Caco-2 (cell line): ENCODE measurements around the gene ARHGEF33. TPM values are rescaled to one million over a fixed set of nuclear protein-coding genes. Genes with fewer than 3 reads are reported as not detected.

Source experiments
- BruUV-seq: library from RNA; stranded (reverse); fragments of 400-500 nt; replicated peaks from 2 replicates; lab custom pipeline; 2021; lab: Mats Ljungman, UMichigan
- CTCF ChIA-PET: fragments of 300-600 bp; sonication (Branson Sonifier 250); formaldehyde crosslinking; loops from one replicate; lab custom pipeline; 2022; ENCODE audit warnings: antibody characterized with exemption; lab: Charles Lee
- POLR2A ChIA-PET: fragments of 300-600 bp; sonication (Branson Sonifier 250); formaldehyde crosslinking; loops from one replicate; lab custom pipeline; 2022; ENCODE audit warnings: antibody characterized with exemption; lab: Charles Lee
- DNase-seq, 2 experiments: peaks; one replicate each; pipeline versions ENCODE4 v3.0.0 to v3.0.0-alpha.2; 2020 to 2022
- H3K27me3 ChIP-seq: replicated peaks from 2 replicates; pipeline ENCODE4 v1.6.0; 2011; ENCODE audit warnings: low read length; ENCODE audit not compliant: control insufficient read depth, insufficient read depth
- H3K36me3 ChIP-seq: 2 replicates; pipeline ENCODE4 v1.5.1; 2011; ENCODE audit warnings: low read length; ENCODE audit not compliant: control insufficient read depth, insufficient read depth
- H3K4me1 ChIP-seq: fragments of 250-450 bp; sonication (Bioruptor Pico); 2 replicates; pipeline ENCODE4 v1.5.1; 2020; ENCODE audit warnings: mild to moderate bottlenecking
- H3K4me3 ChIP-seq: 2 replicates; pipeline ENCODE4 v1.5.1; 2011; ENCODE audit warnings: low read depth, mild to moderate bottlenecking, control low read depth, low read length
- H3K9me3 ChIP-seq: fragments of 250-450 bp; sonication (Bioruptor Pico); 2 replicates; pipeline ENCODE4 v1.5.1; 2020; ENCODE audit warnings: mild to moderate bottlenecking, moderate library complexity
- H3K27ac Mint-ChIP-seq: one replicate; pipeline ENCODE4 v1.8.0; 2022; ENCODE audit warnings: mixed read lengths; ENCODE audit not compliant: unreplicated experiment
- H3K27me3 Mint-ChIP-seq: one replicate; pipeline ENCODE4 v1.8.0; 2022; ENCODE audit warnings: mixed read lengths; ENCODE audit not compliant: insufficient read depth, unreplicated experiment
- H3K36me3 Mint-ChIP-seq: one replicate; pipeline ENCODE4 v1.8.0; 2022; ENCODE audit warnings: mild to moderate bottlenecking, mixed read lengths; ENCODE audit not compliant: insufficient read depth, unreplicated experiment
- H3K4me1 Mint-ChIP-seq: one replicate; pipeline ENCODE4 v1.8.0; 2022; ENCODE audit warnings: low read depth, mixed read lengths; ENCODE audit not compliant: unreplicated experiment
- H3K4me3 Mint-ChIP-seq: one replicate; pipeline ENCODE4 v1.8.0; 2022; ENCODE audit warnings: mild to moderate bottlenecking, moderate library complexity, mixed read lengths; ENCODE audit not compliant: unreplicated experiment
- H3K9me3 Mint-ChIP-seq: one replicate; pipeline ENCODE4 v1.8.0; 2022; ENCODE audit warnings: mixed read lengths; ENCODE audit not compliant: unreplicated experiment
- intact Hi-C: fragments of 100-400 bp; cut with micrococcal nuclease; formaldehyde crosslinking; loops from one replicate; pipeline ENCODE4 v1.10.0; 2022; ENCODE audit not compliant: unreplicated experiment
- total RNA-seq: library from RNA; stranded (reverse); gene quantifications from 2 replicates; pipeline ENCODE4 v1.2.3, GENCODE V29; 2022
- TF ChIP-seq, protein P1 (sequence below), 2 experiments: fragments of 200-600 bp in 1 of 2; IDR thresholded peaks; 1 replicate in 1 of 2; 2 replicates in 1 of 2; pipeline versions ENCODE4 v1.5.1 to v1.8.0; 2011 to 2022; ENCODE audit warnings: antibody characterized with exemption in 1 of 2, control low read depth in 1 of 2, inconsistent platforms in 1 of 2, low read depth in 1 of 2, low read length in 1 of 2, mild to moderate bottlenecking in 1 of 2, moderate library complexity in 1 of 2; ENCODE audit not compliant: insufficient read depth in 1 of 2, severe bottlenecking in 1 of 2, unreplicated experiment in 1 of 2

Gene ARHGEF33
- total RNA-seq, 1 experiment from 2014 or later, result not detected

- no peaks in the 10 kb centered on the region for H3K9me3 Mint-ChIP-seq
- no peak overlapping the region for H3K27ac Mint-ChIP-seq
- Histone ChIP-seq H3K27me3 (no peaks in the 10 kb centered on the region), H3K4me3 (no peak overlapping the region), H3K4me1 (no peaks in the 10 kb centered on the region), H3K9me3 (no peaks in the 10 kb centered on the region), H3K36me3 (no peaks in the 10 kb centered on the region)
- intact Hi-C loops, result no loop called here
- no peak overlapping the region for H3K4me3 Mint-ChIP-seq
- no peaks in the 10 kb centered on the region for H3K4me1 Mint-ChIP-seq
- no TSS peak for BruUV-seq
- no peak for DNase-seq
- CTCF ChIA-PET, result interaction anchor here (0.7 to 1.1 kb wide), 2 partner anchors 55 to 62 kb away, joined by 3 read pairs; no protein-coding TSS in a partner anchor
- no peaks in the 10 kb centered on the region for H3K36me3 Mint-ChIP-seq
- H3K27me3 Mint-ChIP-seq, result peaks cover 11% of the 10 kb centered on the region
- TF ChIP-seq, protein P1, sequence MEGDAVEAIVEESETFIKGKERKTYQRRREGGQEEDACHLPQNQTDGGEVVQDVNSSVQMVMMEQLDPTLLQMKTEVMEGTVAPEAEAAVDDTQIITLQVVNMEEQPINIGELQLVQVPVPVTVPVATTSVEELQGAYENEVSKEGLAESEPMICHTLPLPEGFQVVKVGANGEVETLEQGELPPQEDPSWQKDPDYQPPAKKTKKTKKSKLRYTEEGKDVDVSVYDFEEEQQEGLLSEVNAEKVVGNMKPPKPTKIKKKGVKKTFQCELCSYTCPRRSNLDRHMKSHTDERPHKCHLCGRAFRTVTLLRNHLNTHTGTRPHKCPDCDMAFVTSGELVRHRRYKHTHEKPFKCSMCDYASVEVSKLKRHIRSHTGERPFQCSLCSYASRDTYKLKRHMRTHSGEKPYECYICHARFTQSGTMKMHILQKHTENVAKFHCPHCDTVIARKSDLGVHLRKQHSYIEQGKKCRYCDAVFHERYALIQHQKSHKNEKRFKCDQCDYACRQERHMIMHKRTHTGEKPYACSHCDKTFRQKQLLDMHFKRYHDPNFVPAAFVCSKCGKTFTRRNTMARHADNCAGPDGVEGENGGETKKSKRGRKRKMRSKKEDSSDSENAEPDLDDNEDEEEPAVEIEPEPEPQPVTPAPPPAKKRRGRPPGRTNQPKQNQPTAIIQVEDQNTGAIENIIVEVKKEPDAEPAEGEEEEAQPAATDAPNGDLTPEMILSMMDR (IDR thresholded peaks at IDR 0.05; ENCODE audit: insufficient read depth in 1 of 2, low read depth in 1 of 2, low read length in 1 of 2, severe bottlenecking in 1 of 2, unreplicated experiment in 1 of 2), result no peak
- POLR2A ChIA-PET, result no interaction called here
Measured at GRCh38 chr2:38892819-38893218, 3.1 kb downstream of the ARHGEF33 start.

- no TSS peak for BruUV-seq
- Histone ChIP-seq H3K4me1 (no peaks in the 10 kb centered on the region), H3K27me3 (no peaks in the 10 kb centered on the region), H3K4me3 (no peak overlapping the region), H3K36me3 (no peaks in the 10 kb centered on the region), H3K9me3 (no peaks in the 10 kb centered on the region)
- H3K4me3 Mint-ChIP-seq, result no peak overlapping the region
- intact Hi-C loops, result no loop called here
- TF ChIP-seq, protein P1 (IDR thresholded peaks at IDR 0.05; ENCODE audit: insufficient read depth in 1 of 2, low read depth in 1 of 2, low read length in 1 of 2, severe bottlenecking in 1 of 2, unreplicated experiment in 1 of 2), result no peak
- ChIA-PET POLR2A (no interaction called here), CTCF (no interaction called here)
- H3K36me3 Mint-ChIP-seq, result no peaks in the 10 kb centered on the region
- DNase-seq, result no peak
- no peak overlapping the region for H3K27ac Mint-ChIP-seq
- H3K27me3 Mint-ChIP-seq, result peaks cover 9% of the 10 kb centered on the region
- no peaks in the 10 kb centered on the region for H3K4me1 Mint-ChIP-seq
- no peaks in the 10 kb centered on the region for H3K9me3 Mint-ChIP-seq
Measured at GRCh38 chr2:38898256-38898655, 8.6 kb downstream of the ARHGEF33 start.

DNA sequence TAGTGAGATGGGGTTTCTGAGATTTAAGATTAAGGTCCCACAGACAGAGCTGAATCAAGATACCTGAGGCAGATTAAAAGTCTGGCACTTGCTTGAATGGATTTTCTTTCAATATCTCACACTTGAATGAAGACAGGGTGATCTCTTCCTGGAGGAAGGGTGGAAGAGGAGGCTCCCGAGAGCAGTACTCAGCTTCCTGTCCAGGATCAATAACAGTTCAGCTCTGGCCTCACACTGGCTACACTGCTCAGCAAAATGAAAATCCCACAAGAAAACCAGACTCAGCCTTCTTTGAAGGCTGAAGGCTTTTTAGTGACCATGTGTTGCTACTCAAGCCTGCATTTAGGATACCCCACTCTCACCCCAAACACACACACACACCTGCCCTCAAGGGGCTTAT is 11.1 kb downstream of the ARHGEF33 start:
- H3K4me1 ChIP-seq, result no peaks in the 10 kb centered on the region
- ChIA-PET CTCF (no interaction called here), POLR2A (no interaction called here)
- H3K36me3 Mint-ChIP-seq, result no peaks in the 10 kb centered on the region
- TF ChIP-seq, protein P1 (IDR thresholded peaks at IDR 0.05; ENCODE audit: insufficient read depth in 1 of 2, low read depth in 1 of 2, low read length in 1 of 2, severe bottlenecking in 1 of 2, unreplicated experiment in 1 of 2), result no peak
- intact Hi-C loops, result no loop called here
- no peak overlapping the region for H3K4me3 ChIP-seq
- H3K9me3 Mint-ChIP-seq, result no peaks in the 10 kb centered on the region
- no peaks in the 10 kb centered on the region for H3K36me3 ChIP-seq
- no peak overlapping the region for H3K4me3 Mint-ChIP-seq
- H3K27me3 Mint-ChIP-seq, result peaks cover 9% of the 10 kb centered on the region
- H3K27ac Mint-ChIP-seq, result no peak overlapping the region
- H3K4me1 Mint-ChIP-seq, result no peaks in the 10 kb centered on the region
- DNase-seq, result no peak
- H3K9me3 ChIP-seq, result no peaks in the 10 kb centered on the region
- no peaks in the 10 kb centered on the region for H3K27me3 ChIP-seq
- no TSS peak for BruUV-seq
